GM18498 (cell line): ENCODE results near the gene CDH13.

Experiments used
- ATAC-seq: cut with Tn5 transposase; IDR thresholded peaks from one replicate; pipeline ENCODE4 v1.9.1; 2021; ENCODE audit warnings: mild to moderate bottlenecking, moderate library complexity; ENCODE audit not compliant: unreplicated experiment

CDH13 gene

GRCh38 chr16:83098536-83098935 is 471.8 kb downstream of the CDH13 start:
- ATAC-seq: no peak

- ATAC-seq: no peak
Measured at GRCh38 chr16:83100679-83101078, 473.9 kb downstream of the CDH13 start.

- no peak for ATAC-seq
Measured at GRCh38 chr16:83102336-83102735, 475.6 kb downstream of the CDH13 start.

GRCh38 chr16:83105279-83106077 is 478.7 kb downstream of the CDH13 start:
- no peak for ATAC-seq

GRCh38 chr16:83109490-83110125 is 482.8 kb downstream of the CDH13 start:
- ATAC-seq: no peak

- no peak for ATAC-seq
Measured at GRCh38 chr16:83110269-83110668, 483.5 kb downstream of the CDH13 start.

GRCh38 chr16:83113317-83113716 is 486.5 kb downstream of the CDH13 start:
- ATAC-seq: no peak

- no peak for ATAC-seq
Measured at GRCh38 chr16:83113811-83114210, 487.0 kb downstream of the CDH13 start.

GRCh38 chr16:83115491-83116232 is 488.9 kb downstream of the CDH13 start:
- ATAC-seq: no peak

- ATAC-seq: no peak
Measured at GRCh38 chr16:83116274-83116892, 489.6 kb downstream of the CDH13 start.

- no peak for ATAC-seq
Measured at GRCh38 chr16:83117810-83118209, 491.0 kb downstream of the CDH13 start.

GRCh38 chr16:83118365-83118764 is 491.6 kb downstream of the CDH13 start:
- ATAC-seq: no peak

- no peak for ATAC-seq
Measured at GRCh38 chr16:83125999-83126568, 499.3 kb downstream of the CDH13 start.

- no peak for ATAC-seq
Measured at GRCh38 chr16:83128041-83128440, 501.3 kb downstream of the CDH13 start.

GRCh38 chr16:83130039-83130438 is 503.3 kb downstream of the CDH13 start:
- ATAC-seq: no peak

GRCh38 chr16:83134638-83135037 is 507.9 kb downstream of the CDH13 start:
- no peak for ATAC-seq

- ATAC-seq: no peak
Measured at GRCh38 chr16:83136419-83136818, 509.6 kb downstream of the CDH13 start.

- ATAC-seq: no peak
Measured at GRCh38 chr16:83136924-83137323, 510.2 kb downstream of the CDH13 start.

GRCh38 chr16:83137326-83137781 is 510.6 kb downstream of the CDH13 start:
- peak; percentile 41 for ATAC-seq

- ATAC-seq: no peak
Measured at GRCh38 chr16:83137894-83138293, 511.1 kb downstream of the CDH13 start.

GRCh38 chr16:83138512-83138911 is 511.7 kb downstream of the CDH13 start:
- ATAC-seq: no peak
